ENCODE results near the gene GRAMD2A.

- no peak for TF ChIP-seq CTCF (IDR thresholded peaks at IDR 0.05)
- no peak for TF ChIP-seq POLR2AphosphoS5 (IDR thresholded peaks at IDR 0.05)
These were observed 23.1 kb upstream of the GRAMD2A start for GRCh38 chr15:72220687-72221086.
